GM12875 (cell line): ENCODE results near the gene INPP5A.
"Not testable (repeated sequence)": the region's sequence is repeated elsewhere in the genome, so short reads cannot be mapped to it uniquely, and the experiment has no call there.

Experiments used
- H3K4me3 ChIP-seq: one replicate; pipeline ENCODE4 v1.5.1; 2011; ENCODE audit warnings: low read depth, low read length, control low read depth
- TF ChIP-seq, protein P1 (sequence below): IDR thresholded peaks from 2 replicates; pipeline ENCODE4 v1.5.1; 2011; ENCODE audit warnings: low read depth, mild to moderate bottlenecking, control low read depth, inconsistent platforms, low read length, moderate library complexity, borderline replicate concordance; ENCODE audit not compliant: insufficient read depth

The INPP5A gene, protein sequence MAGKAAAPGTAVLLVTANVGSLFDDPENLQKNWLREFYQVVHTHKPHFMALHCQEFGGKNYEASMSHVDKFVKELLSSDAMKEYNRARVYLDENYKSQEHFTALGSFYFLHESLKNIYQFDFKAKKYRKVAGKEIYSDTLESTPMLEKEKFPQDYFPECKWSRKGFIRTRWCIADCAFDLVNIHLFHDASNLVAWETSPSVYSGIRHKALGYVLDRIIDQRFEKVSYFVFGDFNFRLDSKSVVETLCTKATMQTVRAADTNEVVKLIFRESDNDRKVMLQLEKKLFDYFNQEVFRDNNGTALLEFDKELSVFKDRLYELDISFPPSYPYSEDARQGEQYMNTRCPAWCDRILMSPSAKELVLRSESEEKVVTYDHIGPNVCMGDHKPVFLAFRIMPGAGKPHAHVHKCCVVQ

DNA sequence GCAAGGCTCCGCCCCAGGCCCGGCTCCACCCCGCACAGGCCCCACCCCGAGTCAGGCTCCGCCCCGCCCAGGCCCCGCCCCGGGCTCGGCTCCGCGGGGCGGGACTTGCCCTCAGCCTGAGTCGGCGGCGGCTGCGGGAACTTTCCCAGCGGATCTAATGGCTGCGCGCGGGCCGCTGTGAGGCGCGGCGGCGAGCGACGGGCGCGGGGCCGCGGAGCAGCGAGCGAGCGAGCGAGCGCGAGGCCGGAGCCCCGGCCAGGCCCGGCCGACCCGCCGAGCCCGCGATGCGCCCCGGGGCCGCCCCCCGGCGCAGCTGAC is at the start of gene INPP5A:
INPP5A (plus strand) TSS at position 104 of the 318 bp plus-strand sequence. CDS start 310 bp downstream, outside the sequence.
- peak within 1 kb of the TSS; percentile 78 for H3K4me3 ChIP-seq
- TF ChIP-seq, protein P1, sequence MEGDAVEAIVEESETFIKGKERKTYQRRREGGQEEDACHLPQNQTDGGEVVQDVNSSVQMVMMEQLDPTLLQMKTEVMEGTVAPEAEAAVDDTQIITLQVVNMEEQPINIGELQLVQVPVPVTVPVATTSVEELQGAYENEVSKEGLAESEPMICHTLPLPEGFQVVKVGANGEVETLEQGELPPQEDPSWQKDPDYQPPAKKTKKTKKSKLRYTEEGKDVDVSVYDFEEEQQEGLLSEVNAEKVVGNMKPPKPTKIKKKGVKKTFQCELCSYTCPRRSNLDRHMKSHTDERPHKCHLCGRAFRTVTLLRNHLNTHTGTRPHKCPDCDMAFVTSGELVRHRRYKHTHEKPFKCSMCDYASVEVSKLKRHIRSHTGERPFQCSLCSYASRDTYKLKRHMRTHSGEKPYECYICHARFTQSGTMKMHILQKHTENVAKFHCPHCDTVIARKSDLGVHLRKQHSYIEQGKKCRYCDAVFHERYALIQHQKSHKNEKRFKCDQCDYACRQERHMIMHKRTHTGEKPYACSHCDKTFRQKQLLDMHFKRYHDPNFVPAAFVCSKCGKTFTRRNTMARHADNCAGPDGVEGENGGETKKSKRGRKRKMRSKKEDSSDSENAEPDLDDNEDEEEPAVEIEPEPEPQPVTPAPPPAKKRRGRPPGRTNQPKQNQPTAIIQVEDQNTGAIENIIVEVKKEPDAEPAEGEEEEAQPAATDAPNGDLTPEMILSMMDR = no peak

DNA sequence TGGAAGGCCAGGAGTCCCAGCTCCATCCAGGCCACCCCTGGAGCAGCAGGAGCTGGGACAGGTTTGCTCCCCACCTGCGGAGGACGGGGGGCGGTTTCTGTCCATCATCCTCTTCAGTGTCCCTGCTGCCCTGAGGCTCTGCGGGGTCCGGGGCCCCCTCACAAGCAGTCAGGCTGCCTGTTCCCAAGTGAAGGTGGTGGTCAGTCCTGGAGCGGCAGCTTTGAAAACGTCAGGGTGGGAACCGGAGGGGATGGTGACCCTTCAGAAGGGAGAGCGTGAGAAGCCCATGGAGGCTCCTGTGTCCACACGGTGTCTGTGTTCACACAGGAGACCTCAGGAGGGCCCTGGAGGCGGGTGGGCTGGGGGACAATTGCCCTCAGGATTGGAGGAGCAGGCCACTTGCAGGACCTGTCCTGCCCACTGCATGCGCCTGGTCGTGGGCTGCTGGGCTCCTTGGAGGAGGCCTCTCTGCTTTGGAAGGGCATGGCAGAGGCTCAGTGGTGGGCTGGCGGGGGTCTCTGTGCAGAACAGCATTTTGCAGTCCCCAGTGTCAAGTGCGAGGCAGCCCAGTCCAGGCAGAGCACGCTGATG is 49.3 kb upstream of the INPP5A start:
- H3K4me3 ChIP-seq = no peak overlapping the region
- TF ChIP-seq, protein P1 = no peak

DNA sequence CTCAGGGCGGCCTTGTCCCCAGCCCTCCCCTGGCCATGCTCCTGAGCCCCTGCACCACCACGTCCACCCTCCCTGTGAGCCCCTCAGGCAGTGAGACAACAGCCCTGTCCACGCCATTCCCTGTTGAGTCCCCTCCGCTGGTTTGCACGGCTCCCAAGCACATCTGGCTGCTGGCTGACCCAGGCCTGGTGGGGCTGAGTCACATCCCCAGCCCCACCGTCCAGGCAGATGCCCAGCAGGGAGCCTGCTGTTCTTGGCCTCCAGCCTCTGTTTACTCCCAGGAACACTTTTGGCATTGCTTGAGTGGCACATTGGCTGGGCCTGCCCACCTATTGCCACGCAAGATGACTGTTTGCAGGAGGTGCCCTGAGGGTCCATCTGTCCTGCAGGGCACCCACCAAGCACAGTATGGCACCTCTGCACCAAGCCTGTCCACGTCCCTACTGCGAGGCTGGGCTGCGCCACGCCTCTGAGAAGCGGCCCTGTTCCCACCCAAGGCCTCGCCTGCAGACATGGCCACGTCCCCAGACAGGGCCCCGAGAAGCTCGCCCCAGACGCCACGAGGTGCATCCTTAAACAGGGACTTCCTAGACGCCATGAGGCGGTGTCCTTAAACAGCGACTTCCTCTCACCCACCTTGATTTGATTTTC is 48.4 kb upstream of the INPP5A start:
- TF ChIP-seq, protein P1 = no peak
- H3K4me3 ChIP-seq = no peak overlapping the region

DNA sequence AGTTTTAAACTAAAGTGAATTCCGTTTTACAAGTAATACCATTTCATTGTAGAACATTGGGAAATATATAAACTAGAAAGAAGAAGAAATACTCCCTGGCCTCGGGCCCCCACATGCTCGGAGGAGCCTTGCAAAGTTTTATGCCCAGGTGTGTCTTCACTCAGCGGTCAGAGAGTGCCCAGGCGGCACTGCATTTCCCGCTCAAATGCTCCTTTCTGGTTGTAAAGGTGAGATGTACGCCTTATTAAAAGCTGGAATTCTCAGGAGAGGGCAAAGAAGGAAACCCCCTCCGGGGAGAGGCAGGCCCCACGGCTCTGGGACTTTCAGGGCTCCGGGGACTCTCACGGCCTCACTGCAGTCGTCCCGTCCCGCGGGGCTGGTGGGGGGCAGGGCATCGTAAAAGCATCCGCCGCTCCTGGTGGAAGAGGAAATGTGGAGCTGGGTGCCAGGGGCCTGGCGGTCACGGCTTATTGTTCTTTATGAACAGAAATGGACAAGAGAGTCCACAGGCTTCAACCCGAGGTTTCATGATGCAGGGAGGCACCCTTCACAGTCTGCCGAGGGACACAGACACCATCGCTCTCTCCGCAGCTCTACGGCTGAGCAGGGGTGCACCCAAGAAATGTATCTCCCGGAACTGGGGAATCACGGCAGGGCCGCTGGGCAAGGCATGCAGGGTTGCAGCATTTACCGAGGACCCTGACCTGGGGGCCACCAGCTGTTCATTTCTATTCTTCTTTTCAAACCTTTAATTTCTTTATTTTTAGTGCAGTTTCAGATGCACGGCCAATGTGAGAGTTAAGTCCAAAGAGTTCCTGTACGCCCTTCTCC is 47.7 kb upstream of the INPP5A start:
- no peak overlapping the region for H3K4me3 ChIP-seq
- TF ChIP-seq, protein P1 = no peak

DNA sequence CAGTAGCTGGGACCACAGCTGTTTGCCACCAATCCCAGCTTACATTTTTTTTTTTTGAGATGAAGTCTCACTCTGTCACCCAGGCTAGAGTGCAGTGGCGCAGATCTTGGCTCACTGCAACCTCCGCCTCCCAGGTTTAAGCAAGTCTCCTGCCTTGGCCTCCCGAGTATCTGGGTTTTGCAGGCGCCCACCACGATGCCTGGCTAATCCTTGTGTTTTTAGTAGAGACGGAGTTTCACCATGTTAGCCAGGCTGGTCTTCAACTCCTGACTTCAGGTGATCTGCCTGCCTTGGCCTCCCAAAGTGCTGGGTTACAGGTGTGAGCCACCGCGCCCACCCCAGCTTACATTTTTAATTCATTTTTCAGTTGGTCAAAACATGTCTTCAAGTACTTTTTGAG is 46.1 kb upstream of the INPP5A start:
- not testable (repeated sequence) for H3K4me3 ChIP-seq

DNA sequence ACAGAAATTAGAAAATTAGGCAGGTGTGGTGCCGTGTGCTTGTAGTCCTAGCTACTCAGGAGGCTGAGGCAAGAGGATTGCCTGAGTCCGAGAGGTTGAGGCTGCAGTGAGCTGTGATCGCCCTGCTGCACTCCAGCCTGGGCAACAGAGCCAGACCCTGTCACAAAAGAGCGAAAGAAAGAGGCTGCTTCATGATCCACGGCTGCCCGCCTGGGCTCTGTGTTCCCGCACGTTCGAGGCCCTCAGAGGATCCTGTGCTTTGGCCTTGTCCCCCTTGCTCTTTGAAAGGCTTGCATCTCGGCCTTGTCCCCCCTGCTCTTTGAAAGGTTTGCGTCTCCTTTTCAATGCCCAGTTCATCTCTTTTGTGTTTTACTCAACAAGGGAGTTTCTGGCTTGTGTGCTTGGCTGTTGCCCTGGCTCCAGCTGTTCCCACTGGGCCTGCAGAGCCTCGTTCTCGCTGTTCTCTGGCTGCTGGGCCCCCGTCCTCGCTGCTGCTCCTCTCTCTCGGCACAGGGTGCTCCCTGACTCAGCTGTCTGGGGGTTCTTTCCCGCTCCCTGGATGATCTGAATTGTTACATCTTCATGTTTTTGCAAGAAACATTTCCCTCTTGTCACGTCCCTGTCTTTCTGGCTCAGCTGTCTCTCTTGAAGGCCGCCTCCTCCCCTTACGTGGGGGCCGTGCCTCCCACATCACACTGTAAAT is 45.1 kb upstream of the INPP5A start:
- TF ChIP-seq, protein P1 = no peak
- no peak overlapping the region for H3K4me3 ChIP-seq

DNA sequence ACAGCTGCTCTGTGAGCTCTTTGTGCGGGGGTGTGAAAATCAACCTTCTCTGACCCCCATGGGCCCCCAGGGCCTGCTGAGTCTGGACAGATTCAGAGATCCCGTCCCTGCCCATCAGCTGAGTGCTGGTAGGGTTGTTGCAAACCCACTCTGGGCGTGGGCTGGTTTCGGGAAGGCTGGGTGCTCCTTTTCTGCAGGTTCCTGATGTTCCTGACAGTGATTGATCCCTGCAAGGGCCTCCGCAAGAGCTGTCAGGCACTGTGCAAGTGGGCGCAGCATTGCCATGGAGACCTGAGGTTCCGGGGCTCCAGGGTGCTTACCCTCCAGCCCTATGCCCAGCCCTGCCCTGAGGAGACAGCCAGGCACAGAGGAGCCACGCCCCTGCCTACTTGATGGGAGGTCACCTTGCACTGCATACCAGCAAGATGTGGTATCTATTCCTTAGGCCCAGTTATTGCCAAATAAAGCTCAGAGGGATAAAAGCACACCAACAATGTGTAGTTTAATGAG is 44.3 kb upstream of the INPP5A start:
- TF ChIP-seq, protein P1 = no peak
- H3K4me3 ChIP-seq = no peak overlapping the region
